Stimulated activated naive CD8-positive, alpha-beta T cell treated with anti-CD3 and anti-CD28 coated beads, Interleukin-15, Interleukin-2, amounts not matched to agents 100 U/mL and 50 U/mL, for 24 hours (primary cell): ENCODE measurements around the gene DBH.

Experiments used
- ATAC-seq: fragments of 150-1000 bp; cut with Tn5 transposase; one replicate; pipeline ENCODE4 v1.10.0; 2021
- DNase-seq: peaks from one replicate; pipeline ENCODE4 v3.0.0; 2021

The DBH gene

DNA sequence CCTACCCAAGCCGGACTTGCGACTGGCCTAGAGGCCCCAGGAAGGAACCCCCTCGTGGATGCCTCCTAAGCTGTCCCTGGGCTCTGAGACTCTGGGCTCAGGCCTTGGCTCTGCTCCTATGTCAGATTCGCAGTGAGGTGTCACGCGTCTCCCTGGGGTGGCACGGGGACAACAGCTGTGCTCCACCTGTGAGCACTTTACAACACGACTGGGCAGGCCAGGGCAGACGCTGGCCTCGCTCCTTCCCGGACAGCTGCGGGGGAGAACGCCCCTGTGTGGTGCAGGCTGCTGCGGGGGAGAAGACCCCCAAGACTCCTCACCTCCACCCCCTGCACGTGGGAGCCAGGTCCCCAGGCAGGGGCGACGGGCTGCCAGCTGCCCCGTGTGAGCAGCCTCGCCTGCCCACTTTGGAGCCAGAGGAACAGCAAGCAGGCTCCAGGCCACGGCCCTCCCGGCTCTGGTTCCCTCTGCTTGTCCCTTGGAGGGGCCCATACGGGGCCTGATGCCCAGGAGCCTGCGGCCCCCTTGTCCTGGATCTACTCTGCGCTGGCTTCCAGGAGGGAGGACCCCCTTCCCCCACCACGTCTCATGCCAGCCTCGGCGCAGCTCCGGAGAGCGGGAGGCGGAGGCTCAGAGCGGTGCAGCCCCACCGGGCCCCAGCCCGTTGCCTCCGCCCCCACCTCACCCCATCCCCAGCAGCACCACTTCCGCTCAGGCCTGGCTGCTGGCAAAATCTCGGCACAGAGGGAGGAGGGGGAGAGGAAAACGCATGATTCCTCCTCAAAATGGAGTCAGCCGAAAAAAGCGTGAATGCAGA lies 66.0 kb downstream of the DBH start:
- ATAC-seq: peak; percentile 86
- peak; percentile 77 for DNase-seq

DNA sequence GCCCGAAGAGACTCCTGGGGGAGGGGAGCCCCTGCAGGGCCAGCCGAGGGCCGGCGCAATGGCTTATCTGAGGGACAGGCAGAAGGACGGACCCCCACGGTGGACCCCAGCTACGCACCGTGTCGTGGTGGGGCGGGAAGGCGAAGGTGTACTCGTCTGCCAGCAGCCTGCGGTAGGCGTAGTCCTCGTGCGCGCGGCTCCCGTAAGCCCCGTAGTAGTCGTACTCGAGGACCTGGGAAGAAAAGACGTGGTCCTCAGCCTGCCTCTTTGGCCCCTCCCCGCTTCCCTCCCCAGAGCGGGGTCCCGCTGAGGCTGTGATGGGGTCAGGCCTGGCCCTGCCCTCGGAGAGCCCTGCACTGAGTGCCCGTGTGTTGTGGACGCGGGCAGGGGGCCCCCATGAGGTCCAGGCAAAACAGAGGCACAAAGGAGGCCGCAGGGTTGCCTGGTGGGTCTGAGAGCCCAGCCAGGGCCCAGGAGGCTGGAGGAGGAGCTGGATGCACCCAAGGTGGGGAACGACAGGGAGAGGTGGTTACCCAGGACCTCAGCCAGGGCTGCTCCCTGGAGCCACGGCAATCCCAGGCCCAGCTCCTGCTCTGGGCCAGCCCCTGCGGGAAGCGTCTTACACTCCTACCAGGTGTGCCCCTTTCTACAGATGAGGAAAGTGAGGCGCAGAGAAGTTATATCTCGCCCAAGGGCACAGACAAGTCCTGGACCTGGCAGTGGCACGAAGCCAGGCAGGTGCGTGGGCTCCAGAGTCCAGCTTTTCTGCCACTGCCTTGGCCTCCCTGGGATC lies 66.8 kb downstream of the DBH start:
- DNase-seq (no peak), ATAC-seq (no peak)

DNA sequence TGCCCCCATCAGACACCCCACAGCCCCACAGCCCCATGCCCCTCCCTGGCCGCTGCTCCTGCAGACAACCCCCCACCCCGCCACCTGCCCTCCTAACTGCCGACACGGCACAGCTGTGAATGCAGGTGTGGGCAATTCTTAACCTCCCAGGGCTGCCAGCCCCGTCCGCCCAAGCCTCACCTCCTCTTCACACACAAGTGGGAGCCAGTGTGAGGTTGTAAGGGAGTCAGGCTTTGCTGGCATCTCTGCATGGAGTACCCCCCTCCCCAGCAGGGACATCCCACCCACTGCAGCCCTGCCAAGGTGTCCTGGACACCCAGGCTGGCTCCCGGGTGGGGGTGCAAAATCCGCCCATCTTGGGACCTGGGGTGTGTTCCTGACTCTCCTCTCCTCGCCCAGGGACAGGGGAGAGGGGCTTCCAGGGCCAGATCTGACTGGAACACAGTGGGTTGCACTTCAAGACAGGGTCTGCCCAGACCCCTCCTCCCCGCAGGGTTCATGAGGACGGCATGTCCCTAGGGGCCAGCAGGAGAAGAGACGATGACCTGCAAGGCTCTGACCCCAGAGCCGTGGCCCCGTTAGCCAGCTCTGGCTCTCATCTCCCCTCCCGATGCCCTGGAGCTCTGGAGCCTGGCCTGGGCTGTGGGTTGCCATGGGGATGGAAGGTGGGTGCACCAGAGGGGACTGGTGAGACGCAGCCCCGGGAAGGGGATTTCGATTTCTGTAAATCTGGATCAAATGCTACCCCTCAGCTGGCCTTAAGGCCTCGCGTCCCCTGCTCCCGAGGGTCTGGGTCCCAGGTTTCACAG lies 67.6 kb downstream of the DBH start:
- no peak for ATAC-seq
- no peak for DNase-seq

DNA sequence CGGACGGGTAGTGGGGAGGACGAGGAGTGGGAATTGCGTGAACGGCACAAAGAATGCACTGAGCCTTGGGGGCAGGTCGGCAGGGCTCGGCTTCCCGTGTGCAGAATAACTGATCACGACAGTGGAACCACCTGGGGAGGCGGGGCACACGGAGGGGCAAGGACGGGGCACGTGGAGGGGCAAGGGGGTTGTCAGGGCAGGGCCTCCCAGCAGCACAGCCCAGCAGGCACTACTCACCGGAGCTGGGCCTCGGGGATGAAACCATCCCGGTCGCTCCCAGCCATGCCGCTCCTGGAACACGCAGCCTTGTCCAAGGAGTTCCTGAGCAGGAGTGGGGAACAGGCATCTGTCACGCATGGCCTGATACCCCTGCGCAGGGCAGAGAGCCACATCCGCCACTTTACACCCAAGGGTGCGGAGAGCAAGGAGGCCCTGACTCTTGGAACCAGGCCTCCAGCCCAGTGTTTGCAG lies 68.6 kb downstream of the DBH start:
- ATAC-seq (no peak), DNase-seq (no peak)

DNA sequence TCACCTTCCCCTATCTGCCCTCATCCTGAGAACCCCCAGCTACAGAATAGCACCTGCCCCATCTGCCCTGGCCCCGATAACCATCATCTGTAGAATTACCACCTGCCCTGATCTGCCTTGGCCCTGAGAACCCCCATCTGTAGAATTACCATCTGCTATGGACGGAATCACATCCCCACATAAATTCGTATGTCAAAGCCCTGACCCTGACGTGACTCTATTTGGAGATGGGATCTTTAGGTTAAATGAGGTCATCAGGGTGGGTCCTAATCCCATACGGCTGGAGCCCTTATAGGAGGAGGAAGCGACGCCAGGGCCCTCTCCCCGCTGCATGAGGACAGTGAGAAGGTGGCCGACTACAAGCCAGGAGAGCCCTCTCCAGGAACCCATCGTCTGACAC lies 69.4 kb downstream of the DBH start:
- no peak for ATAC-seq
- no peak for DNase-seq

DNA sequence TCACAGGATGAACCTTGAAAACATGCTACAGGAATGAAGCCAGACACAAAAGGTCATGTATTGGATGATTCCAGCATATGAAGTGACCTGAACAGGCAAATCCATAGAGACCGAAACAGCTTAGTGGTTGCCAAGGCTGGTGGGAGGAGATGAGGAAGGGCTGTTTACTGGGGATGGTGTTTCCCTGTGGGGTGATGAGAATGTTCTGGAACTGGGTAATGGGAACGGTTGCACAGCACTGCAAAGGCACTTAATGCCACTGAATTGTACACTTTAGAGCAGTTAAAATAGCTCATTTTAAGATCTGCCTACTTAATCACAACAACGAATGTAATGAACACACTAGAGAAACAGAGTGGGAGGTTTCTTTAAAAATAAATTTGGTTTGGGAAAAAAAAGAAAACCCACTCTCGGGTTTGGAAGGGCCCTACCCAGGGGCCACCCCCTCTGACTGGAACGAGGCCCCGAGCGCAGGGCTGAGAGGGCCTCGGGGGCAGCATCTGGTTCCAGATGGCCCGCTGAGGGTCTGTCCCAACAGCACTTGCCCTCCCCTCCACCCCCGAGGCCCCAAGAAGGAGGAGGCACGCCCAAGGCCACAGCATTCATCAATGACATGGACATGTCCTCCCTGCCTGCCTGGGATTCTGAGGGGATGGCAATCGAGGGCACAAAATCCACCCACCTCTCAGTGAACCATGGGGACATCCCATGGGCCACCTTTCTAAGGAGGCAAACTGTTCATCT lies 70.3 kb downstream of the DBH start:
- no peak for ATAC-seq
- DNase-seq: no peak

DNA sequence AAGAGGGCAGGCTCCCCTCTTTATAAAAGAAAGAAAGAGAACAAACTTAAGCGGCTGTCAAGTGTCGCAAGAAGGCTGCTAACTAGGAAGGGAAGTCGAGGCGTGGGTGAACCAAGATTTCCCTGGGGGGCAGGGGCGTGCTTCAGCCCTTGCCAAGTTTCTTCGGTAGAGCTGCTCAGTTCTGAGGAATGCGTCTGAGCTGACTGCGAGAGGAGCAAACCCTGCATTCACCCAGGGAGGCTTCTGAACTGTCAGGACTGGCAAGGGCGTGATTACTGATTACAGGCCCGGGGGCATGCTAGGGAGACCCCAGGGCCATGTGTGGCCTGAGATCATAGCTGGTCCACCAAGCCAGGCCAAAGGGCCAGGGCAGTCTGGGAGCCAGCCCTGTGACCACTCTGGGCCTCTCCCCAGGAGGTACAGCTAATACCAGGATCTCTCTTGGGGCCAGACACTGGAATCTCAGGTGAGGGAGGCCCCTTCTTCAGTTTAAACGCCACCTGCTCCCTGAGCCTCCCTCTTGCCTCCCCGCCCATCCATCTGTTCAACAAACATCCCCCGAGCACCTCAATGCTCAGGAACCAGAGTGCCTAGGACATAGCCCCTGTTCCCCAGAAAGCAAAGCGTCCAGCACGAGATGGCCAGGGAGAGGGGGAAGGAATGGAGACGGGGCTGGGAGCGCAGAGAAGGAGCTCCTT lies 71.1 kb downstream of the DBH start:
- ATAC-seq (no peak), DNase-seq (no peak)

DNA sequence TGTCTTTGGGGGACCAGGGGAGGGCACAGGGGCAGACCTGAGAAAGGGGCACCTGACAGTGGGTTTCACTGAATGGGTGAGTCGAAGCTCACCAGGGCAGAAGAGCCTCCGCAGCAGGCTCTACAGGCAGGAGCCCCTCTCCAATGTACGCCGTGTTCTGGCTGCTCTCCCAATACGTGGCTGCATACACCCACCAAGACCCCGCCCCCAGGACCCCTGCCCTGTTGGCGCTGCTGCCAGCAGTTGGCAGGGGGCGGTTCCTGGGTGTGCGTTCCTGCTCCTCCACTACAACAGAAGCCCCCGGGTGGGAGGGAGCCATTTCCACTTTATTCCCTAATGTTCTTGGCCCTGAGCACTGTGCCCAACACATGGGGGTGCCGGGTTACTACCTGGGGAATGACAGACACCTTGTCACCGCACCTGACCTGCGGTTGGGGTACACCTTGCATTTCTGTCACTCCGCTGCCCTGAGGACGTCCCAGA lies 71.6 kb downstream of the DBH start:
- ATAC-seq: no peak
- no peak for DNase-seq

DNA sequence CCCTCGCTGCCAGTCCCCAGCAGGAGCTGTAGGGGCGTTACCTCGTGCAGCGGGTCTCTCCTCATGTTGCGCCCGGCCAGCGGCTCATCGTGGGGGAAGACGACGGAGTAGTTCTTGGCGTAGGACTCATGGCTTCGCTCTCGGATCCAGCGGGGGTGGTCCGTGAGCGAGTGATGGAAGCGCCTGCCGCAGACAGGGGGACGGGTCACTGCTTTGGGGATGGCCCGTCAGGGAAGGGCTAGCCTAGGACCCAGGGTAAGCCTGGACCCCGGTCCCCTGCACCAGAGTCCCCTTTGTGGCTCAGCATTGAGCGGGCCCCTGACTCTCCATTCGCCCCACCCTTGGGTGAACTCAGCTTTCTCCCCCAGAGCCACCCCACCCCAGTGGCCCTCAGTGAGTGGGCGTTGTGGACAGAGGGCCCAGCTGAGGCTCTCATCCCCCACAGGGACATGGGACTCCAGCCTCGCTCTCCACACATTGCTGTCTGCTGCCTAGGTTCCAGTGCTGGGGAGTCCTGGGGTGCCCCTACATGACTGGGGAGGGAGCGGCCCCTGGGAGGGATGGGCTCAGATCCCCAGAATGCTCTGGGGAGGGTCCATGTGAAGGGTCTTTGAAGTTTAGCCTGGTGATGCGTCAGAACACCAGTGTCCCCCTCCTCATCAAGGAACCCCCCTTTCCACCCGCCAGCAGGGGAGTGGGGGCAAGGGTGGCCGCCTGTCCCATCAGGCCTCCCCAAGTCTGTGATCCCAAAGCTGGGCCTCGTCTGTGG lies 72.3 kb downstream of the DBH start:
- no peak for ATAC-seq

More for the DNA sequence above, 72.3 kb downstream of the DBH start:
- no peak for DNase-seq
